ENCODE data around the gene TREX2.

TREX2 gene

GRCh38 chrX:153478746-153479145 lies 32.9 kb upstream of the TREX2 start:
- no peak overlapping the region for H3K9ac ChIP-seq (ENCODE audit: insufficient read length)

GRCh38 chrX:153477901-153478300 lies 32.0 kb upstream of the TREX2 start:
- Histone ChIP-seq H3K9me3 (ENCODE audit: low read depth, low read length) (no peaks in the 10 kb centered on the region), H3K27ac (peak overlapping the region; percentile 90), H3K9ac (ENCODE audit: insufficient read length) (no peak overlapping the region), H3K4me3 (no peak overlapping the region), H3K36me3 (ENCODE audit: insufficient read depth, low read length) (no peaks in the 10 kb centered on the region)
- DNase-seq (ENCODE audit: low read depth, low spot score), result no peak
- no peak for TF ChIP-seq FOXP2 (optimal IDR thresholded peaks at IDR 0.05; ENCODE audit: control extremely low read depth, extremely low read length, insufficient read depth)
- TF ChIP-seq EZH2 (IDR thresholded peaks at IDR 0.05), result no peak
- no peak for TF ChIP-seq POLR2AphosphoS5 (IDR thresholded peaks at IDR 0.05; ENCODE audit: borderline replicate concordance, low read depth, low read length)

More at GRCh38 chrX:153478746-153479145, 32.9 kb upstream of the TREX2 start:
- no peak overlapping the region for H3K4me3 ChIP-seq
- no peak for DNase-seq (ENCODE audit: low read depth, low spot score)
- H3K27ac ChIP-seq, result no peak overlapping the region
- TF ChIP-seq POLR2AphosphoS5 (IDR thresholded peaks at IDR 0.05; ENCODE audit: borderline replicate concordance, low read depth, low read length) (no peak), EZH2 (IDR thresholded peaks at IDR 0.05) (no peak), FOXP2 (optimal IDR thresholded peaks at IDR 0.05; ENCODE audit: control extremely low read depth, extremely low read length, insufficient read depth) (no peak)
- no peaks in the 10 kb centered on the region for H3K36me3 ChIP-seq (ENCODE audit: insufficient read depth, low read length)
- H3K9me3 ChIP-seq (ENCODE audit: low read depth, low read length), result no peaks in the 10 kb centered on the region

GRCh38 chrX:153477364-153477857 lies 31.6 kb upstream of the TREX2 start:
- no peaks in the 10 kb centered on the region for H3K36me3 ChIP-seq (ENCODE audit: insufficient read depth, low read length)
- no peaks in the 10 kb centered on the region for H3K9me3 ChIP-seq (ENCODE audit: low read depth, low read length)
- H3K4me3 ChIP-seq, result peak overlapping the region; percentile 52
- H3K27ac ChIP-seq, result peak overlapping the region; percentile 90
- H3K9ac ChIP-seq (ENCODE audit: insufficient read length), result no peak overlapping the region
- TF ChIP-seq FOXP2 (optimal IDR thresholded peaks at IDR 0.05; ENCODE audit: control extremely low read depth, extremely low read length, insufficient read depth) (no peak), EZH2 (IDR thresholded peaks at IDR 0.05) (no peak), POLR2AphosphoS5 (IDR thresholded peaks at IDR 0.05; ENCODE audit: borderline replicate concordance, low read depth, low read length) (no peak)
- no peak for DNase-seq (ENCODE audit: low read depth, low spot score)

- Histone ChIP-seq H3K9me3 (ENCODE audit: low read depth, low read length) (no peaks in the 10 kb centered on the region), H3K27ac (peak overlapping the region; percentile 90), H3K36me3 (ENCODE audit: insufficient read depth, low read length) (no peaks in the 10 kb centered on the region), H3K9ac (ENCODE audit: insufficient read length) (no peak overlapping the region), H3K4me3 (peak overlapping the region; percentile 52)
- TF ChIP-seq POLR2AphosphoS5 (IDR thresholded peaks at IDR 0.05; ENCODE audit: borderline replicate concordance, low read depth, low read length), result peak; percentile 48
- TF ChIP-seq FOXP2 (optimal IDR thresholded peaks at IDR 0.05; ENCODE audit: control extremely low read depth, extremely low read length, insufficient read depth), result peak; percentile 7
- no peak for TF ChIP-seq EZH2 (IDR thresholded peaks at IDR 0.05)
- no peak for DNase-seq (ENCODE audit: low read depth, low spot score)
These were observed 31.0 kb upstream of the TREX2 start for GRCh38 chrX:153476666-153477363.

GRCh38 chrX:153475751-153476281 lies 30.0 kb upstream of the TREX2 start:
- TF ChIP-seq POLR2AphosphoS5 (IDR thresholded peaks at IDR 0.05; ENCODE audit: borderline replicate concordance, low read depth, low read length) (no peak), FOXP2 (optimal IDR thresholded peaks at IDR 0.05; ENCODE audit: control extremely low read depth, extremely low read length, insufficient read depth) (no peak), EZH2 (IDR thresholded peaks at IDR 0.05) (no peak)
- Histone ChIP-seq H3K27ac (peak overlapping the region; percentile 90), H3K9me3 (ENCODE audit: low read depth, low read length) (no peaks in the 10 kb centered on the region), H3K4me3 (no peak overlapping the region), H3K9ac (ENCODE audit: insufficient read length) (no peak overlapping the region), H3K36me3 (ENCODE audit: insufficient read depth, low read length) (no peaks in the 10 kb centered on the region)
- DNase-seq (ENCODE audit: low read depth, low spot score), result no peak

- no peak for TF ChIP-seq EZH2 (IDR thresholded peaks at IDR 0.05)
- TF ChIP-seq POLR2AphosphoS5 (IDR thresholded peaks at IDR 0.05; ENCODE audit: borderline replicate concordance, low read depth, low read length), result no peak
- TF ChIP-seq FOXP2 (optimal IDR thresholded peaks at IDR 0.05; ENCODE audit: control extremely low read depth, extremely low read length, insufficient read depth), result no peak
- no peaks in the 10 kb centered on the region for H3K36me3 ChIP-seq (ENCODE audit: insufficient read depth, low read length)
- H3K27ac ChIP-seq, result peak overlapping the region; percentile 90
- no peak overlapping the region for H3K4me3 ChIP-seq
- H3K9me3 ChIP-seq (ENCODE audit: low read depth, low read length), result no peaks in the 10 kb centered on the region
- H3K9ac ChIP-seq (ENCODE audit: insufficient read length), result no peak overlapping the region
- peak; percentile 53 for DNase-seq (ENCODE audit: low read depth, low spot score)
These were observed 29.4 kb upstream of the TREX2 start for GRCh38 chrX:153475271-153475670.

- TF ChIP-seq POLR2AphosphoS5 (IDR thresholded peaks at IDR 0.05; ENCODE audit: borderline replicate concordance, low read depth, low read length), result no peak
- Histone ChIP-seq H3K36me3 (ENCODE audit: insufficient read depth, low read length) (no peaks in the 10 kb centered on the region), H3K4me3 (no peak overlapping the region), H3K9ac (ENCODE audit: insufficient read length) (no peak overlapping the region), H3K9me3 (ENCODE audit: low read depth, low read length) (no peaks in the 10 kb centered on the region), H3K27ac (peak overlapping the region; percentile 90)
- DNase-seq (ENCODE audit: low read depth, low spot score), result no peak
These were observed 28.9 kb upstream of the TREX2 start for GRCh38 chrX:153474718-153475117.

- no peak overlapping the region for H3K9ac ChIP-seq (ENCODE audit: insufficient read length)
- no peaks in the 10 kb centered on the region for H3K36me3 ChIP-seq (ENCODE audit: insufficient read depth, low read length)
- H3K4me3 ChIP-seq, result no peak overlapping the region
- DNase-seq (ENCODE audit: low read depth, low spot score), result no peak
- H3K9me3 ChIP-seq (ENCODE audit: low read depth, low read length), result no peaks in the 10 kb centered on the region
- no peak overlapping the region for H3K27ac ChIP-seq
- TF ChIP-seq EZH2 (IDR thresholded peaks at IDR 0.05), result no peak
- TF ChIP-seq POLR2AphosphoS5 (IDR thresholded peaks at IDR 0.05; ENCODE audit: borderline replicate concordance, low read depth, low read length), result no peak
- no peak for TF ChIP-seq FOXP2 (optimal IDR thresholded peaks at IDR 0.05; ENCODE audit: control extremely low read depth, extremely low read length, insufficient read depth)
These were observed 28.4 kb upstream of the TREX2 start for GRCh38 chrX:153474266-153474665.
